HG03565 (cell line): ENCODE results near the gene CD69.
"Not testable (repeated sequence)": the region's sequence is repeated elsewhere in the genome, so short reads cannot be mapped to it uniquely, and the experiment has no call there.

Source experiments
- ATAC-seq: cut with Tn5 transposase; IDR thresholded peaks from one replicate; pipeline ENCODE4 v1.9.1; 2021; ENCODE audit warnings: mild to moderate bottlenecking, moderate library complexity; ENCODE audit not compliant: unreplicated experiment

Gene CD69

DNA sequence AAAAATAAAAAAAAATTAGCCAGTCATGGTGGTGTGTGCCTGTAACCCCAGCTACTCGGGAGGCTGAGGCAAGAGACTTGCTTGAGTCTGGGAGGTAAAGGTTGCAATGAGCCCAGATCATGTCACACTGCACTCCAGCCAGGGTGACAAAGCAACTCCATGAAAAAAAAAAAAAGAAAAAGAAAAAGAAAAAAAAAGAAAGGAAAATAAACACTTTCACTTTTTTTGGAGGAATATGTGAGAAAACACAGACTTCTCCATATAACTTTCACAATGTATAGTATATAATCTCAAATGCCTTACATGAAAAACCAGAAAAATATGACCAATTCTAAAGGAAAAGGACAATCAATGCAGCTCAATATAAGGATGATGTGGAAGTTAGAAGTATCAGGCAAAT is 36.7 kb downstream of the CD69 start:
- no peak for ATAC-seq

DNA sequence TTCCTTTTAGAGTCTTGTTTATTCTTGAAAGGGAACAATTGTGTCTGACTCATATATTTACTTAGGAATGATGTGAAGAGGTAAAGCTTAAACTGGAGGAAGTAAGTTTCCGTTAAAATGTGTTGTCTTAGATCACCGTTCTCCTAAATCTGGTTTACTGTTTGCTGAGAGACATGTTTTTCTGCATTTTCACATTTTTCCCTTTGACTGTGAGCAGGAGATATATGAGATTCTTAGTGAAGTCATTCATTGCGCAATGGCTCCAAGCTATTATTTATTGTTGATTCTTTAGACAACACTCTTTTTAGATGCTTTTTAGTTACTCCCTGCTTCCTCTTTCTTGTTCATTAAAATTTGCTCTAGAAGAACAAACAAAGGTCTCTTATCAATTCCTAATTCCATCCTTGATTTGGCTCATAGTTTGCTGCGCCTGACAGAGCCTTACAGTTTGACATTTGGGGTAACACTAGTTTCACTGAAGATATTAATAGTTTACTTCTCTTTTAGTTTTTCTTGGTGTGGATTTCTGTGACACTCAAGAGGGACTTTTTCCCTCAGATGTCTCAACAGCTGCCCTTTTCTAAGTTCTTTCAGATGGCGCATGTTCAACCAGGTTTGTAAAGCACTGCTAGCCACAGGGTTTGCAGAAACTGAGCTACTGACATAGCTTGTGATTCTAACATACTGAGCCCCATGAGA is 39.2 kb downstream of the CD69 start:
- peak; percentile 31 for ATAC-seq

DNA sequence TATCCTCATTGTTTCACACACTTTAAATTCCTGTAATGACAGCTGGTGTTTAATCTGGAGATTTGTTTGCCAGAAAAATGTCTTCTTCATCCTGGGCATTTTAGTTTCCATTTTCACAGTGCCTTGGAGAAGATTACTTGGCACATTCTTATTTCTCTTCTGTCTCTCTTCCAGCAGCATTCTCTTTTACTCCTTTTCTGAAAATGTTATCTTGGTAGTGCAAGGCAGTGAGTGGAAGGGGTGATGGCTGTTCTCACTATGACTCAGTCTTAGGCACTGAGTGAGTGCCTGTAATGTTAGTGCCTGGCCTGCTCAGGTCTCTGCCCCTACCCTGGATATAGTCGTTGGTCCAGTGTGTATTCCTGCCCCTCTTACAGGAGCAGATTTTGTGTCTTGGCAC is 40.9 kb downstream of the CD69 start:
- no peak for ATAC-seq

DNA sequence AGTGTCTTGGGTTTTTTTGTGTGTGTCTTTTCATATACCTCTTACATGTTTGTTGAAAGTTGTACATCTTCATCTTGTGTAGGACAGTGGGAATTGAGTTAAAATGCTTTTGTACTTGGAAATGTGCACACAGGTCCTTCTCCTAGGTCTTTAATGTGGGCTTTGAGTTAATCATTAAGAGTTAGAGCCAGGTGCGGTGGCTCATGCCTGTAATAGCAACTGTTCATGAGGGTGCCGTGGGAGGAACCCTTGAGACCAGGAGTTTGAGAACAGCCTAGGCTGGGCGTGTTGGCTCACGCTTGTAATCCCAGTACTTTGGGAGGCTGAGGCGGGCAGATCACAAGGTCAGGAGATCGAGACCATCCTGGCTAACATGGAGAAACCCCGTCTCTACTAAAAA is 41.7 kb downstream of the CD69 start:
- ATAC-seq = no peak

DNA sequence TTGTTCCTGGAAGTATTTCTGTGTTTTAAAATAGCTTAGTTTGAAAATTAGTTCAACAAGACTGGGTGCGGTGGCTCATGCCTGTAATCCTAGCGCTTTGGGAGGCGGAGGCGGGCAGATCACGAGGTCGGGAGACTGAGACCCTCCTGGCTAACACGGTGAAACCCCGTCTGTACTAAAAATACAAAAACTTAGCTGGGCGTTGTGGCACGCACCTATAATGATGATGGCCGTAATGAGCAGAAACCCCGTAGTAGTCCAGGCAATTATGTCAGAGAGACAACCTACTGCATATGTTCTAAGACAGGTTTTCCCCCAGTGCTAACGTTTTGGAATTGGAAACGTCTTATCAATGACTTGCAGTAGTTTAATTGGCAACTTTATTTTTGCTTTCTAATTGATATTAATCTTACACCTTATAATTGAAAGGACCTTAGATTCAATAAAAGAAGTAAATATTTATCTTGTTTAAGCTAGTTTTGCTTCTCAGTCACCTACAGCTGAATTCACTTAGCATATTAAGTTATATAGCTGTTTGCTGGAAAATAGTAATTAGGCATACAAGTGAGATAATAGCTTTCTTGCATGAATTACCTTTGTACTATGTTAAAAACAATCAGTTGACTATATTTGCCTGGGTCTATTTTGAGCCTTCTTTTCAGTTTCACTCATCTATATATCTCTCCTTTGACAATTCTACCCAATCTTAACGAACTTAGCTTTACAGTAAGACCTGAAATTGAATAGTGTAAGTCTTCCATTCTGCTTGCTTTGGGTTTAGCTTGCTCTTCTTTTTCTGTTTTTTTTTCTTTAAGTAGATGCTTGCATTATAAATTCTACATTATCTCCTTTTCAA is 43.4 kb downstream of the CD69 start:
- peak; percentile 25 for ATAC-seq

DNA sequence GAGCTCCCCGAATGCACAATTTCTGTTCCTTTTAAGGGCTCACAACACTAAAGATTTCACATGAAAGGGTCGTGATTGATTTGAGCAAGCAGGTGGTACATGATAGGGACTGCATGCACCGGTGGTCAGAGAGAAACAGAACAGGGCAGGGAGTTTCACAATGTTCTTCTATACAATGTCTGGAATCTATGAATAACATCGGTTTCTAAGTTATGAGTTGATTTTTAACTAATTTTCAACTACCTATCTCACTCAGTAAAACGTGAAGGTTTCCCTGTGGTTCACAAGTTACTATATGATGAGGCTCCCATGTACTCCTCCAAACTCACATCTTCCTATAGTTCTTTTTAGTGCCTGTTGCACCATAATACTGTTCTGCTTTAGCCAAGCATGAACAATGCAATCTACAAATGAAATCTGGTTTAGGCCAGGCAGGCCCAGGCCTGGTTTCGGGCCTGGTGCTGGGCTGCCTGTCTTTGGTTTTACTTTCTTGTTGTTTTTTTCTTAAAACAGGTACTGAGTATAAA is 47.6 kb downstream of the CD69 start:
- ATAC-seq = peak; percentile 51

DNA sequence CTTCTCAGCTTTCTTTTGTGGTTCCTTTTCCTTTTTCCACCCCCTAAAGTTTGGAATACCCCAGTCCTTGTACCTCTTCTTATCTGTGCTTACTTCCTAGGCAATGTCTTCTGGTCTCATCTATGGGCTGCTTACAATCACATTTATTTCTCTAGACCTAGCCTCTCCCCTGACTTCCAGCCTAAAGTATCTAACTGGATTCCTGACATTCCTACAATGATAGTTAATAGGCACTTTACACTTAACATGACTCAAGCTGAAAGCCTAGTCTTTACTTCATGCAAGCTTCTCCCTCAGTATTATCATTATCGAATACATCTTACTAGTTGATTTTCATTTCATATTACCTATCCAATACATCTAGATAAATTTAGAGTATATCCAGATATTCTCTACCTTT is 49.0 kb downstream of the CD69 start:
- ATAC-seq = no peak

DNA sequence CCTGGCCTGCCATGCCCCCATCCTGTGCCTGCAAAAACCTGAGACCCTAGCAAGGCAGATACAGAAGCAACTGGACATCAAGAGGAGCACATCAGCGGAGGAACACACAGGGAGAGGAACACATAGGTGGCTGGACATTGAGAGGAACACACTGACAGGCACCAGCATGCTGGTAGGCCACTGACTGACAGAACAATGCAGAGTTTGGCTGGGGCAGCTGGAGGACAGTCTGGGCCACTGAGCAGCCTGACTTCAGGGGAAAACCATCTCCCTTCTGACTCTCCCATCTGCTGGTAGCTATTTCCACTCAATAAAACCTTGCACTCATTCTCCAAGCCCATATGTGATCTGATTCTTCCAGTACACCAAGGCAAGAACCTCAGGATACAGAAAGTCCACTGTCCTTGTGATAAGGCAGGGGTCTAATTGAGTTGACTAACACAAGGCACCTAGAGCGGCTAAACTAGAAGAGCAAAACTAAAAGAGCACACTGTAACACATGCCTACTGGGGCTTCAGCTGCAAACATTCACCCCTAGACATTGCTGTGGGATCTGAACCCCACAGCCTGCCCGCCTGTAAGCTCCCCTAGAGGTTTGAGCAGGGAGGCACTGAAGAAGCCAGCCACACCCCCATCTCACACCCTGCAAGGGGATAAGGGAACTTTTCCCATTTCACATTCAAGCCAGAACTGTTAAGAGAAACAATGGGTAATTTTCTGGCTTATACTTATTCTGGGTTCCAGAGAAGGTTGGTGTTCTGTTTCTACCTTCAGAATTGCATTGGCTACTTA is 49.9 kb downstream of the CD69 start:
- no peak for ATAC-seq

DNA sequence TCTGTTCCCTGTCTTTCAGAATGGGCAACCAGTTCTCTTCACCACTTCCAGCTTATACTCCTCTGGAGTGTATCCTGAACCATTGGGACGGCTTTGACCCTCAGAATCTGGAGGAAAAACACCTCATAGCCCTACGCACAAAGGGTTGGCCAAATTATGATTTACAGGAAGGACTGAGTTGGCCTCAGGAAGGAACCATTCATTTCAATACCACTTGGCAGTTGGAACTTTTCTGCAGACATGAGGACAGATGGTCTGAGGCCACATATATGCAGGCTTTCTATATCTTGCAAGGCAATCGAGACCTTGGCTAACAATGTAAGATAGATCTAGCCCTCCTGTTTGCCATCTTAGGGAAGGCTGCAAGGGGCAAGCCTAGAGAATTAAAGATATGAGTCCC is 51.8 kb downstream of the CD69 start:
- ATAC-seq = no peak

DNA sequence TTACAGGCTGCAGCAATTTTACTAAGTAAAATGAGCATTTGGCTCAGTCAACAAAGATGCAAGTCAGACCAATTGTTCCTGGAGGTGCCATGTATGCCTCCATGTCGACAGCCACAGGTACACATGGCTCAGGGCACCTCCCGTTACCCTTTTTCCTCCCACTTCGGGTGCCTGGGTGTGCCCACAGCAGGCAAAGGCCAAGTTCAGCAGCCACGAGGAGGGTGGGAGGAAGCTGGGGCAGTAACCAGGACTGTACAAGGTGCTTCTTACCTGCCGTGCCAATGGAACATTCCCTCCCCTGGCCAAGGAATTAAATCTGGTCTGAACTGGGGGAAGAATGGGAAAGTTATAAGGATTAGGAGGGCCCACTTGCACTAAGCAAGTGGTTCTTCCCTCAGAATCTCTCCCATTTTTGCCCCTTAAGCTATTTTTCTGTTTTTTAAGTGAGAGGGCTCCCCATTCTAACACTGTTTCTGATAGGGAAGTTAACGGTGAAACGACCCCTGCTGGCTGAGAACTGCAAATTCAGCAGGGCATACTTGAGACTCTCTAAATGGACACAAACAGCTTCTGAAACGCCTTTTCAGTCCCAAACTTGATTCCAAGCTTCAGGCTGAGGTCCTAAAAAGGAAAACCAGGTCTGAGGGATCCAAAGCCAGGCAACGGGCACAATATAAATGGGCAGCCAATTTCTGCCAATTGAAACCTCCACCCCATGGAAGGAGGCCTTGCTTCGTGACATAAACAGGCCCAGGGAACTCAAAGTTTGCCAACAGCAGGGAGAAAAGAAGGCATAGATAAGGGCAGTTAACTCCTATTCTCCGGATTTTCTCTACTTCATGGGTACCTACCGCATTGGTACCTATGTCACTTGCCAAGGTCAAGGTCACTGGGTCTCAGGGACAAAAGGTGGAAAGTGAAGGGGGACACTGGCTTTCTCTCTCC is 52.6 kb downstream of the CD69 start:
- ATAC-seq = no peak

DNA sequence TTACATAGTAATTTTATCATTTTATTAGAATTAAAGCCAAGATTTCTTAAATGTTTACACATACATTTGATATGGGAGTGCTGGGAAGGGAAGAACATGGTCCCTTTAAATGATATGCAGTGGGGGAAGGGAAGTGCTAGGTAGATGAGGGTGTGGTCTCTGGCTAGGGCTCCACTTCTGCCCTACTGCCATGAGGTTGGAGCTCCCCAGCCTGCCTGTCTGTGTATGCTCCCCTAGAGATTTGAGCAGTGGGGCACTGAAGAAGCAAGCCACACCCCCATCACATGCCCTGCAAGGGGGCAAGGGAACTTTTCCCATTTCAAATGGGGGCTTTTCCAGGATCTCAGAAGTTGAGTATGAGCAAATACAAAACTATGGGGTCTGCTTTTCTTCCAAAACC is 53.3 kb downstream of the CD69 start:
- ATAC-seq = no peak

DNA sequence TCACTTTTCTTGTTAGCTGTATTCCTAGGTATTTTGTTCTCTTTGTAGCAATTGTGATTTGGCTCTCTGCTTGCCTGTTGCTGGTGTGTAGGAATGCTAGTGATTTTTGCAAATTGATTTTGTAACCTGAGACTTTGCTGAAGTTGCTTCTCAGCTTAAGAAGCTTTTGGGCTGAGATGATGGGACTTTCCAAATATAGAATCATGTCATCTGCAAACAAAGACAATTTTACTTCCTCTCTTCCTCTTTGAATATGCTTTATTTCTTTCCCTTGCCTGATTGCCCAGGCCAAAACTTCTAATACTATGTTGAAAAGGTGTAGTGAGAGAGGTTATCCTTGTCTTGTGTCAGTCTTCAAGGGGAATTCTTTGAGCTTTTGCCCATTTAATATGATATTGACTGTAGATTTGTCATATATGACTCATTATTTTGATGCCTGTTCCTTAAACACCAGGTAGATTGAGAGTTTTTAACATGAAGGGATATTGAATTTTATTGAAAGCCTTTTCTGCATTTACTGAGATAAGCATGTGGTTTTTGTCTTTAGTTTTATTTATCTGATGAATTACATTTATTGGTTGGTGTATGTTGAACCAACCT is 54.5 kb downstream of the CD69 start:
- no peak for ATAC-seq

DNA sequence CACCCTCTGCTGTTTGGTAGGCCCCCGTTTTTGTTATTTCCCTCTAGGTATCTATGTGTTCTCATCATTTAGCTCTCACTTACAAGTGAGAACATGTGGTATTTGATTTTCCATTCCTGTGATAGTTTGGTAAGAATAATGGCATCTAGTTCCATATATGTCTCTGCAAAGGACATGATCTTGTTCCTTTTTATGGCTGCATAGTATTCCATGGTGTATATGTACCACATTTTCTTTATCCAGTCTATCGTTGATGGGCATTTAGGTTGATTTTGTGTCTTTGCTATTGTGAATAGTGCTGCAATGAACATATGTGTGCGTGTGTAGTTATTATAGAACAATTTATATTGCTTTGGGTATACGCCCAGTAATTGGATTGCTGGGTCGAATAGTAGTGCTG is 56.1 kb downstream of the CD69 start:
- ATAC-seq = not testable (repeated sequence)
